GM10266 (cell line): ENCODE results near the gene AP1AR.
"Not testable (repeated sequence)": the region's sequence is repeated elsewhere in the genome, so short reads cannot be mapped to it uniquely, and the experiment has no call there.

Source experiments
- DNase-seq: peaks from one replicate; pipeline ENCODE4 v3.0.0; 2012; ENCODE audit errors: extremely low spot score
- TF ChIP-seq, protein P1 (sequence below): IDR thresholded peaks from 2 replicates; pipeline ENCODE4 v1.5.1; 2012; ENCODE audit warnings: mild to moderate bottlenecking, low read depth; ENCODE audit not compliant: control insufficient read depth, insufficient read depth; ENCODE audit errors: missing control alignments

AP1AR gene

DNA sequence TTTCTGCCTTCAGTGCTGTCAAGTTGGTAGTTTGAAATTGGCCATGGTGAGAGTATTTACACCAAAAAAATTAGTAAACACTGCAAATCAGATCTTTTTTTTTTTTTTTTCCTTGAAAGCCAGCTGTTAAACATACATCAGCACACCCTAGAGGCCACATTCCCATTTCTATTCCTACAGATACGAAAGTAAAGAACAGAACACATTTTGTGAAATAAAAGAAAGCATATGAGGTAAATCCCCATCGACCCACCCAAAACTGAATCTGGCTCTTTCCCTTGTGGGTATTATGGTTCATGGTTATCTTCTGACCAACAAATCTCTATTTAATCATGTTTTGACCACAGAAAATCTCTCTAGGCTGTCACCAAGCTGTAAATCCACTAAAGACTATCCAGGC lies 41.8 kb upstream of the AP1AR start:
- DNase-seq, result no peak

DNA sequence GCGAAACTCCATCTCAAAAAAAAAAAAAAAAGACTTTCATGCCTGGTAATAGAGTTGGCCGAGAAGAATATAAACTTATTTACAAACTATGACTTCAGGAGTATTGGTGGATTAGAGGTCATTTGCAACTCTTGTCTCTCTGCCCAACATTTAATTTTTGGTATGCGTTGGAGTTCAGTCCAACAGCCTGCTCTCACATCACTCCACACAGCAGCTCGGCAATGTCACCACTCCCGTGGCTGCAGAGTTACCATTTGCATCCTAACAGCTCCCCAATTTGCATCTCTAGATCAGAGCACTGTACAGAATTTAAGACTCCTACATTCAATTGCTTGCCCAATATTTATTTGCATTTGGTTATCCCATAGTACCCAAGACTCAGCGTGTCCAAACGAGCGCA lies 40.9 kb upstream of the AP1AR start:
- no peak for DNase-seq

More for the DNA sequence above, 41.8 kb upstream of the AP1AR start:
- TF ChIP-seq, protein P1, sequence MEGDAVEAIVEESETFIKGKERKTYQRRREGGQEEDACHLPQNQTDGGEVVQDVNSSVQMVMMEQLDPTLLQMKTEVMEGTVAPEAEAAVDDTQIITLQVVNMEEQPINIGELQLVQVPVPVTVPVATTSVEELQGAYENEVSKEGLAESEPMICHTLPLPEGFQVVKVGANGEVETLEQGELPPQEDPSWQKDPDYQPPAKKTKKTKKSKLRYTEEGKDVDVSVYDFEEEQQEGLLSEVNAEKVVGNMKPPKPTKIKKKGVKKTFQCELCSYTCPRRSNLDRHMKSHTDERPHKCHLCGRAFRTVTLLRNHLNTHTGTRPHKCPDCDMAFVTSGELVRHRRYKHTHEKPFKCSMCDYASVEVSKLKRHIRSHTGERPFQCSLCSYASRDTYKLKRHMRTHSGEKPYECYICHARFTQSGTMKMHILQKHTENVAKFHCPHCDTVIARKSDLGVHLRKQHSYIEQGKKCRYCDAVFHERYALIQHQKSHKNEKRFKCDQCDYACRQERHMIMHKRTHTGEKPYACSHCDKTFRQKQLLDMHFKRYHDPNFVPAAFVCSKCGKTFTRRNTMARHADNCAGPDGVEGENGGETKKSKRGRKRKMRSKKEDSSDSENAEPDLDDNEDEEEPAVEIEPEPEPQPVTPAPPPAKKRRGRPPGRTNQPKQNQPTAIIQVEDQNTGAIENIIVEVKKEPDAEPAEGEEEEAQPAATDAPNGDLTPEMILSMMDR, result no peak

DNA sequence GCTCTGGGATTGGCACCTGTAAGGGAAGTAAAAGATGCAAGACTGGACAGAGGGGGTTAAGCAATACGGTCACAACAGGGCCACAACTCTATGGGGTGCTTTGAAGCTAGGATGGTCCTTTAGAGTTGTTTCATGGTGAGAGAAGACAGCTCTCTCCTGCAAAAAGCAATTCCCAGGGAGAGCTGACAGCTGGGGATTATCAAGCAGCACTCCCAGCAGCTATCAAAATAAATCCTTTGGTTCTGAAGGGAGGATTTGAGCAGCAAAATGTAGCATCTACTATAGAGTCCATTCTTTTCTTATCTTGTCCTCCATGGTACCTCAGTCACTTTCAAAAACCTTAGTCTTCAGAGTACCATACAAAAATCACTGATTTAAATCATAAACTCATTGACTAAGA lies 35.1 kb upstream of the AP1AR start:
- no peak for DNase-seq
- TF ChIP-seq, protein P1, result no peak

More for the DNA sequence above, 40.9 kb upstream of the AP1AR start:
- TF ChIP-seq, protein P1, result no peak

DNA sequence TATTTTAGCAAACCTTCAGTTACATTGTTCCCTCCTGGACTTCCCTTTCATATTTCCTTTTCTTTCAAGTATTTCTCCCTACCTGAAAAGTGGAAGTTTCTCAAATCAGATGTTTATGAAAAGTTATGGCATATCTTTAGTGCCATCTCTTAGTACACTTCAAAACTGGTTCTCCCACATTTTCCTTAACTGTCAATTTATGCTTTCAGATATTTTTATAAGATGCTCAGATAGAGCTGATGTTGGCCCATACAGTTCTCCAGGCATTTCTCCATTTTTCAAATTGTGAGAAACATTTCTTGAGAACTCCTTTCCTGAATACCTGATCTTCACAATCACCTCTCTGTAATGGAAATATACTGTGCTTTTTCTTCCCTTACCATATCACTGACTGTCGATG lies 32.5 kb upstream of the AP1AR start:
- TF ChIP-seq, protein P1, result no peak
- DNase-seq, result no peak

DNA sequence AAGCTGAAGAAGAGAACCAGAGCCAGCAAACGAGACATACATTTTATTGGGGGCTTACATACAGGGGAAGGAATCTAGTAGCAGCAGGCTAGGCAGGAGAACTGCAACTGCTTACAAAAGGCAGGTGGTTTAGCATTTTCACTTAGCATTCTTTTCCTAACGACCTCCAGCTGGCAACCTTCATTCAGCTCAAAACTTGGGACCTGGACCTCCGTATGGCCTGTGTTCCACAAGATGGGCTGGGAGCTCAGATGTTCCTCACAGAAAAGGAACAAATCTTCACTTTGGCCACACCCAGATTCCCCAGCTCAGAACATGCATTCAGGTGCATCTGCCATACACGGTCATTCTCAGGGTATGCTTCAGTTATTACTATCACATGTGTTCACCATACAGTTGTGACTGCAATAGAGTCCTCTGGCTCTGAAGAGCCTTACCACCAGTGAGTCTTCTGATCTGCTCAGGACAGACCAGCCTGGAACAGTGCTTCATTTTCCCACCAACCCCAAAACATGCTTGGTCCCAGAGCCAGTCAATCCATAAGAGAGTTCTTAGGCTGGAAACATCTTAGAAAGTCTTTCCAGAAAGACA lies 29.6 kb upstream of the AP1AR start:
- DNase-seq, result no peak
- TF ChIP-seq, protein P1, result no peak

DNA sequence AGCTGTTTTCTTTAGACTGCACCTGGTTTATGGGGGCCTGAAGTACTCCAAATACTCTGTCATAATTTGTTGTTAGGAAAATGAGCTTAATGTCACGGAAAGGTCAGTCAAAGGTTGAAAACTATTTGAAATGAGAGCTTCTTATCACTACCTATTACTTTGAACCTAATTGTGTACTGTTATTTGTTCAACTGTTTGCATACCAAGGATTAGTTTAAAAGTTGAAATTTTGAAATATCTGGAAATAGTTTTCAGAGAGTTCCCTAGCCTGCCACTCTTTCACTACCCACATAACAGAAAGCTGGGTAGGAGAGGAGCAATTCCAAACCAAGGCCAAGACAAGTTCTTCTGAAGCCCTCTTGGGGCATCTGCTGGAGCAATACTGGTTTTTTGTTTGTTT lies 28.0 kb upstream of the AP1AR start:
- no peak for DNase-seq

DNA sequence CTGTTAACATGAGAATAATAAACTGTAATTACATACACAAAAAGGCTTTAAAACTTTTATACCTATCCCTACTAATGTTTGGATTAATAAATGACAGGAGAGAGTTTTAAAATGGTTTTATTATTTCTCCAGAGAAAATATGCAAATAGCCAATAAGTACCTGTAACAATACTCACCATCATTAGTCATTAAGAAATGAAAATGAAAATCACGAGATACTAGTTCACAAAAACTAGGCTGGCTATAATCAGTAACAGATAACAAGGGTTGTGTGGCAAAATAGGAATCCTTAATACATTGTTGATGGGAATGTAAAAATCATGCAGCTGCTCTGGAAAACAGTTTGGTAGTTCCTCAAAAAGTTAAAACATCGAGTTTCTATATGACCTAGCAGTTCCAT lies 25.2 kb upstream of the AP1AR start:
- TF ChIP-seq, protein P1, result no peak
- no peak for DNase-seq

More for the DNA sequence above, 28.0 kb upstream of the AP1AR start:
- TF ChIP-seq, protein P1, result no peak

DNA sequence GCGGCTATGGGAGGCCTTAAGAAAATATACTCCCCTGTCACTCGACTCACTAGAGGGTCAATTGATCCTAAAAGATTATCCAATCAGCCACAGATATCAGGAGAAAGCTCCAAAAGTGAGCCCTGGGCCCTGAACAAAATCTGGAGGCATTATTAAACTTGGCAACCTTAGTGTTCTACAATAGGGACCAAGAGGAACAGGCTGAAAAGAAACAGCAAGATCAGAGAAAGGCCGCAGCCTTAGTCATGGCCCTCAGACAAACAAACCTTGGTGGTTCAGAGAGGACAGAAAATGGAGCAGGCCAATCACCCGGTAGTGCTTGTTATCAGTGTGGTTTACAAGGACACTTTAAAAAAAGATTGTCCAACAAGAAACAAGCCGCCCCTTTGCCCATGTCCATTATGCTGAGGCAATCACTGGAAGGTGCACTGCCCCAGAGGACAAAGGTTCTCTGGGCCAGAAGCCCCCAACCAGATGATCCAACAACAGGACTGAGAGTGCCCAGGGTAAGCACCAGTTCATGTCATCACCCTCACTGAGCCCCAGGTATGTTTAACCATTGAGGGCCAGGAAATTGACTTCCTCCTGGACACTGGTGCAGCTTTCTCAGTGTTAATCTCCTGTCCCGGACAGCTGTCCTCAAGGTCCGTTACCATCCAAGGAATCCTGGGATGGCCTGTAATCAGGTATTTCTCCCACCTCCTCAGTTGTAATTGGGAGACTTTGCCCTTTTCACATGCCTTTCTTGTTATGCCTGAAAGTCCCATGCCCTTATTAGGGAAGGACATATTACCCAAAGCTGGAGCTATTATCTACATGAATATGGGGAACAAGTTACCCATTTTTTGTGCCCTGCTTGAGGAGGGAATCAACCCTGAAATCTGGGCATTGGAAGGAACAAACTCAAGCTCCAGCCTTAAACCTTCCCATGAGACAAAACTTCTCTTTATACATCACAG lies 23.2 kb upstream of the AP1AR start:
- DNase-seq, result not testable (repeated sequence)
